HepG2 (cell line): Measurements from ENCODE around the gene SOWAHA.

ENCODE experiments used
- EP300 ChIP-seq, 3 experiments: sonication (generic) in 1 of 3; formaldehyde crosslinking in 1 of 3; IDR thresholded peaks; 2 replicates each; pipeline versions ENCODE4 v1.5.1 to v1.6.1; 2011 to 2020; ENCODE audit warnings: low read depth in 2 of 3, low read length in 2 of 3, borderline replicate concordance in 1 of 3, improper control_type of control experiment in 1 of 3, mild to moderate bottlenecking in 1 of 3, missing genetic modification reagents in 1 of 3, moderate library complexity in 1 of 3
- PRPF4 ChIP-seq: fragments of 200-400 bp; formaldehyde crosslinking; IDR thresholded peaks from 2 replicates; pipeline ENCODE4 v1.6.1; 2016; ENCODE audit warnings: low read length, low read depth; ENCODE audit not compliant: poor library complexity, severe bottlenecking
- TAF1 ChIP-seq: sonication (generic); formaldehyde crosslinking; IDR thresholded peaks from 2 replicates; pipeline ENCODE4 v1.4.0; 2020; ENCODE audit warnings: missing genetic modification reagents
- ZNF468 ChIP-seq: sonication (generic); formaldehyde crosslinking; IDR thresholded peaks from 2 replicates; pipeline ENCODE4 v1.8.0; 2022; ENCODE audit warnings: mild to moderate bottlenecking, moderate library complexity, missing genetic modification reagents
- TF ChIP-seq, protein P1 (sequence below): sonication (generic); formaldehyde crosslinking; IDR thresholded peaks from 2 replicates; pipeline ENCODE4 v1.4.0; 2020; ENCODE audit warnings: missing genetic modification reagents

- TF ChIP-seq, protein P1, sequence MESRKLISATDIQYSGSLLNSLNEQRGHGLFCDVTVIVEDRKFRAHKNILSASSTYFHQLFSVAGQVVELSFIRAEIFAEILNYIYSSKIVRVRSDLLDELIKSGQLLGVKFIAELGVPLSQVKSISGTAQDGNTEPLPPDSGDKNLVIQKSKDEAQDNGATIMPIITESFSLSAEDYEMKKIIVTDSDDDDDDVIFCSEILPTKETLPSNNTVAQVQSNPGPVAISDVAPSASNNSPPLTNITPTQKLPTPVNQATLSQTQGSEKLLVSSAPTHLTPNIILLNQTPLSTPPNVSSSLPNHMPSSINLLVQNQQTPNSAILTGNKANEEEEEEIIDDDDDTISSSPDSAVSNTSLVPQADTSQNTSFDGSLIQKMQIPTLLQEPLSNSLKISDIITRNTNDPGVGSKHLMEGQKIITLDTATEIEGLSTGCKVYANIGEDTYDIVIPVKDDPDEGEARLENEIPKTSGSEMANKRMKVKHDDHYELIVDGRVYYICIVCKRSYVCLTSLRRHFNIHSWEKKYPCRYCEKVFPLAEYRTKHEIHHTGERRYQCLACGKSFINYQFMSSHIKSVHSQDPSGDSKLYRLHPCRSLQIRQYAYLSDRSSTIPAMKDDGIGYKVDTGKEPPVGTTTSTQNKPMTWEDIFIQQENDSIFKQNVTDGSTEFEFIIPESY (CRISPR knock-in tag) = no peak
- TF ChIP-seq EP300 (IDR thresholded peaks at IDR 0.05; ENCODE audit: low read depth in 2 of 2, low read length in 2 of 2) = no peak
- no peak for TF ChIP-seq EP300 (CRISPR knock-in tag; IDR thresholded peaks at IDR 0.05; ENCODE audit: borderline replicate concordance)
- no peak for TF ChIP-seq TAF1 (CRISPR knock-in tag)
- no peak for TF ChIP-seq ZNF468
- TF ChIP-seq PRPF4 = no peak
Observed at GRCh38 chr5:132856011-132856410, 42.9 kb downstream of the SOWAHA start.
